Nephron (organoid): ENCODE measurements around the gene CHMP3.
"Not testable (repeated sequence)": the region's sequence is repeated elsewhere in the genome, so short reads cannot be mapped to it uniquely, and the experiment has no call there.

ENCODE experiments used
- H3K27ac Mint-ChIP-seq, 3 experiments: 2 replicates each; pipeline ENCODE4 v1.8.0; 2020; ENCODE audit warnings: mixed read lengths in 3 of 3, mild to moderate bottlenecking in 2 of 3, moderate library complexity in 1 of 3
- H3K27me3 Mint-ChIP-seq: 2 replicates; pipeline ENCODE4 v1.8.0; 2021; ENCODE audit warnings: low read depth, mild to moderate bottlenecking, moderate library complexity, mixed read lengths
- H3K36me3 Mint-ChIP-seq: 2 replicates; pipeline ENCODE4 v1.8.0; 2020; ENCODE audit warnings: low read depth, mixed read lengths
- H3K4me1 Mint-ChIP-seq: 2 replicates; pipeline ENCODE4 v1.8.0; 2020; ENCODE audit warnings: mixed read lengths
- H3K4me3 Mint-ChIP-seq, 3 experiments: 2 replicates each; pipeline ENCODE4 v1.8.0; 2020; ENCODE audit warnings: mild to moderate bottlenecking in 3 of 3, mixed read lengths in 3 of 3, moderate library complexity in 2 of 3
- H3K9me3 Mint-ChIP-seq: 2 replicates; pipeline ENCODE4 v1.8.0; 2020; ENCODE audit warnings: mixed read lengths
- CTCF ChIP-seq, 3 experiments: fragments of 200-600 bp; sonication (generic); IDR thresholded peaks; one replicate each; pipeline ENCODE4 v1.5.0; 2021; ENCODE audit warnings: antibody characterized with exemption in 3 of 3; ENCODE audit not compliant: unreplicated experiment in 3 of 3

CHMP3 gene

GRCh38 chr2:86593266-86593665 lies 30.0 kb upstream of the CHMP3 start:
- Mint-ChIP-seq H3K9me3 (peaks cover 7% of the 10 kb centered on the region), H3K4me1 (peaks cover 30% of the 10 kb centered on the region), H3K27ac (peak overlapping the region in 1 of 3 experiments; percentile 51), H3K36me3 (no peaks in the 10 kb centered on the region), H3K27me3 (no peaks in the 10 kb centered on the region), H3K4me3 (no peak overlapping the region)
- TF ChIP-seq CTCF (IDR thresholded peaks at IDR 0.05; ENCODE audit: unreplicated experiment in 3 of 3), result no peak

- Mint-ChIP-seq H3K4me3 (no peak overlapping the region), H3K27me3 (no peaks in the 10 kb centered on the region), H3K9me3 (peaks cover 7% of the 10 kb centered on the region), H3K27ac (peak overlapping the region in 1 of 3 experiments; percentile 51), H3K4me1 (peaks cover 30% of the 10 kb centered on the region), H3K36me3 (no peaks in the 10 kb centered on the region)
- no peak for TF ChIP-seq CTCF (IDR thresholded peaks at IDR 0.05; ENCODE audit: unreplicated experiment in 3 of 3)
Measured at GRCh38 chr2:86592547-86593230, 29.4 kb upstream of the CHMP3 start.

- H3K4me1 Mint-ChIP-seq, result peaks cover 14% of the 10 kb centered on the region
- not testable (repeated sequence) for H3K27ac Mint-ChIP-seq, H3K9me3 Mint-ChIP-seq, H3K27me3 Mint-ChIP-seq, H3K36me3 Mint-ChIP-seq, H3K4me3 Mint-ChIP-seq
Measured at GRCh38 chr2:86589701-86590100, 26.5 kb upstream of the CHMP3 start.

GRCh38 chr2:86584151-86584913 lies 21.1 kb upstream of the CHMP3 start:
- Mint-ChIP-seq H3K4me3 (no peak overlapping the region), H3K36me3 (no peaks in the 10 kb centered on the region), H3K27ac (no peak overlapping the region), H3K27me3 (no peaks in the 10 kb centered on the region), H3K9me3 (no peaks in the 10 kb centered on the region), H3K4me1 (no peaks in the 10 kb centered on the region)
- no peak for TF ChIP-seq CTCF (IDR thresholded peaks at IDR 0.05; ENCODE audit: unreplicated experiment in 3 of 3)

- H3K9me3 Mint-ChIP-seq, result peaks cover 6% of the 10 kb centered on the region
- no peak overlapping the region for H3K4me3 Mint-ChIP-seq
- no peaks in the 10 kb centered on the region for H3K36me3 Mint-ChIP-seq
- H3K4me1 Mint-ChIP-seq, result no peaks in the 10 kb centered on the region
- no peaks in the 10 kb centered on the region for H3K27me3 Mint-ChIP-seq
- H3K27ac Mint-ChIP-seq, result no peak overlapping the region
- no peak for TF ChIP-seq CTCF (IDR thresholded peaks at IDR 0.05; ENCODE audit: unreplicated experiment in 3 of 3)
Measured at GRCh38 chr2:86580560-86580959, 17.3 kb upstream of the CHMP3 start.

- no peaks in the 10 kb centered on the region for H3K36me3 Mint-ChIP-seq
- H3K4me3 Mint-ChIP-seq, result no peak overlapping the region
- H3K27ac Mint-ChIP-seq, result no peak overlapping the region
Measured at GRCh38 chr2:86577817-86578456, 14.7 kb upstream of the CHMP3 start.

More at GRCh38 chr2:86577817-86578456, 14.7 kb upstream of the CHMP3 start:
- Mint-ChIP-seq H3K27me3 (no peaks in the 10 kb centered on the region), H3K4me1 (no peaks in the 10 kb centered on the region), H3K9me3 (peaks cover 6% of the 10 kb centered on the region)
- no peak for TF ChIP-seq CTCF (IDR thresholded peaks at IDR 0.05; ENCODE audit: unreplicated experiment in 3 of 3)
